ENCODE measurements around the gene TMEM120B.

TMEM120B gene

GRCh38 chr12:121668750-121669520 is 43.6 kb upstream of the TMEM120B start:
- no peak overlapping the region for H3K27ac ChIP-seq (ENCODE audit: low read depth, low read length, poor library complexity, severe bottlenecking)
- H3K4me2 ChIP-seq (ENCODE audit: low read length): no peak overlapping the region
- peaks cover 22% of the 10 kb centered on the region for H3K36me3 ChIP-seq (ENCODE audit: insufficient read depth, low read length)
- H2AFZ ChIP-seq (ENCODE audit: low read length): no peak overlapping the region
- peaks cover 4% of the 10 kb centered on the region; the same call in 1 of the 2 replicates for H3K79me2 ChIP-seq (ENCODE audit: insufficient read depth, low read length)
- H3F3A ChIP-seq (ENCODE audit: insufficient read depth, low read length): 0 out of 2 replicates have a peak, but pooled peaks cover 4% of the 10 kb centered on the region
- no peak overlapping the region for H3K4me3 ChIP-seq (ENCODE audit: low read depth, low read length, poor library complexity, severe bottlenecking)
- no peaks in the 10 kb centered on the region for H3K9me3 ChIP-seq (ENCODE audit: low read length)
- H4K20me1 ChIP-seq (ENCODE audit: insufficient read depth, low read length): no peaks in the 10 kb centered on the region
- H3K9me2 ChIP-seq (ENCODE audit: low read depth, low read length): no peaks in the 10 kb centered on the region
- peaks cover 39% of the 10 kb centered on the region for H3K4me1 ChIP-seq (ENCODE audit: insufficient read depth, low read length, severe bottlenecking)
- H3K9ac ChIP-seq (ENCODE audit: low read length): no peak overlapping the region
- no peaks in the 10 kb centered on the region for H3K27me3 ChIP-seq (ENCODE audit: insufficient read depth, low read length)
- TF ChIP-seq EZH2 (IDR thresholded peaks at IDR 0.05; ENCODE audit: borderline replicate concordance, low read length) (no peak), CTCF (IDR thresholded peaks at IDR 0.05; ENCODE audit: low read length) (peak; percentile 71)

GRCh38 chr12:121669521-121669900 is 43.0 kb upstream of the TMEM120B start, which contains the start of gene MORN3:
TSS of gene MORN3 (minus strand) at chr12:121669654. CDS start at chr12:121669483, 171 bp downstream.
- Histone ChIP-seq H3K9ac (ENCODE audit: low read length) (no peak within 1 kb of the TSS), H3K27me3 (ENCODE audit: insufficient read depth, low read length) (no peaks in the 10 kb centered on the region), H3F3A (ENCODE audit: insufficient read depth, low read length) (0 out of 2 replicates have a peak, but pooled peaks cover 4% of the 10 kb centered on the region), H3K4me3 (ENCODE audit: low read depth, low read length, poor library complexity, severe bottlenecking) (no peak within 1 kb of the TSS), H3K9me3 (ENCODE audit: low read length) (no peaks in the 10 kb centered on the region), H2AFZ (ENCODE audit: low read length) (no peak within 1 kb of the TSS), H3K4me2 (ENCODE audit: low read length) (no peak within 1 kb of the TSS), H3K4me1 (ENCODE audit: insufficient read depth, low read length, severe bottlenecking) (peaks cover 38% of the 10 kb centered on the region), H3K27ac (ENCODE audit: low read depth, low read length, poor library complexity, severe bottlenecking) (no peak within 1 kb of the TSS), H3K79me2 (ENCODE audit: insufficient read depth, low read length) (peaks cover 4% of the 10 kb centered on the region; the same call in 1 of the 2 replicates), H3K9me2 (ENCODE audit: low read depth, low read length) (no peaks in the 10 kb centered on the region), H4K20me1 (ENCODE audit: insufficient read depth, low read length) (no peaks in the 10 kb centered on the region), H3K36me3 (ENCODE audit: insufficient read depth, low read length) (peaks cover 22% of the 10 kb centered on the region)
- TF ChIP-seq EZH2 (IDR thresholded peaks at IDR 0.05; ENCODE audit: borderline replicate concordance, low read length): no peak
- TF ChIP-seq CTCF (IDR thresholded peaks at IDR 0.05; ENCODE audit: low read length): no peak

- Histone ChIP-seq H3K79me2 (ENCODE audit: insufficient read depth, low read length) (no peaks in the 10 kb centered on the region), H3K4me2 (ENCODE audit: low read length) (peak overlapping the region; percentile 71), H3K4me3 (ENCODE audit: low read depth, low read length, poor library complexity, severe bottlenecking) (peak overlapping the region; percentile 58), H3K9me3 (ENCODE audit: low read length) (no peaks in the 10 kb centered on the region), H3F3A (ENCODE audit: insufficient read depth, low read length) (no peaks in the 10 kb centered on the region), H3K9ac (ENCODE audit: low read length) (peak overlapping the region; percentile 49; the same call in 1 of the 2 replicates), H2AFZ (ENCODE audit: low read length) (no peak overlapping the region), H3K27me3 (ENCODE audit: insufficient read depth, low read length) (no peaks in the 10 kb centered on the region), H3K36me3 (ENCODE audit: insufficient read depth, low read length) (peaks cover 11% of the 10 kb centered on the region), H3K27ac (ENCODE audit: low read depth, low read length, poor library complexity, severe bottlenecking) (peak overlapping the region; percentile 52), H3K4me1 (ENCODE audit: insufficient read depth, low read length, severe bottlenecking) (peaks cover 21% of the 10 kb centered on the region), H3K9me2 (ENCODE audit: low read depth, low read length) (no peaks in the 10 kb centered on the region), H4K20me1 (ENCODE audit: insufficient read depth, low read length) (no peaks in the 10 kb centered on the region)
- no peak for TF ChIP-seq CTCF (IDR thresholded peaks at IDR 0.05; ENCODE audit: low read length)
- no peak for TF ChIP-seq EZH2 (IDR thresholded peaks at IDR 0.05; ENCODE audit: borderline replicate concordance, low read length)
Measured at GRCh38 chr12:121673013-121673511, 39.5 kb upstream of the TMEM120B start.

Data from OCI-LY1 (cell line).